HG03342 (cell line): ENCODE data around the gene LRRC1.
A peak's percentile ranks its signal among the peaks of the same experiment; 100 is the strongest.
"Not testable (repeated sequence)": the region's sequence is repeated elsewhere in the genome, so short reads cannot be mapped to it uniquely, and the experiment has no call there.

Experiments
- ATAC-seq: cut with Tn5 transposase; IDR thresholded peaks from one replicate; pipeline ENCODE4 v1.9.1; 2021; ENCODE audit warnings: mild to moderate bottlenecking, moderate library complexity; ENCODE audit not compliant: unreplicated experiment

The LRRC1 gene

GRCh38 chr6:53792016-53792415 is 2.8 kb upstream of the LRRC1 start:
- no peak for ATAC-seq

GRCh38 chr6:53792973-53793317 is 1.9 kb upstream of the LRRC1 start:
- no peak for ATAC-seq

GRCh38 chr6:53793318-53794136 is 1.3 kb upstream of the LRRC1 start:
- peak; percentile 36 for ATAC-seq

GRCh38 chr6:53794137-53794719 is 577 bp upstream of the LRRC1 start:
- ATAC-seq = peak; percentile 44

- no peak for ATAC-seq
Observed at GRCh38 chr6:53795340-53795701, 516 bp downstream of the LRRC1 start.

GRCh38 chr6:53795702-53796450 is 1.1 kb downstream of the LRRC1 start:
- no peak for ATAC-seq

- no peak for ATAC-seq
Observed at GRCh38 chr6:53796451-53796780, 1.6 kb downstream of the LRRC1 start.

GRCh38 chr6:53796791-53797190 is 2.0 kb downstream of the LRRC1 start:
- ATAC-seq = no peak

- ATAC-seq = no peak
Observed at GRCh38 chr6:53797304-53797703, 2.5 kb downstream of the LRRC1 start.

- ATAC-seq = no peak
Observed at GRCh38 chr6:53799340-53799739, 4.5 kb downstream of the LRRC1 start.

- ATAC-seq = no peak
Observed at GRCh38 chr6:53801022-53801421, 6.2 kb downstream of the LRRC1 start.

GRCh38 chr6:53802582-53802981 is 7.8 kb downstream of the LRRC1 start:
- no peak for ATAC-seq

GRCh38 chr6:53803081-53803860 is 8.5 kb downstream of the LRRC1 start:
- ATAC-seq = no peak

- ATAC-seq = no peak
Observed at GRCh38 chr6:53805016-53805415, 10.2 kb downstream of the LRRC1 start.

GRCh38 chr6:53805725-53806124 is 10.9 kb downstream of the LRRC1 start:
- no peak for ATAC-seq

- ATAC-seq = not testable (repeated sequence)
Observed at GRCh38 chr6:53807606-53808005, 12.8 kb downstream of the LRRC1 start.

- no peak for ATAC-seq
Observed at GRCh38 chr6:53808302-53808881, 13.6 kb downstream of the LRRC1 start.

- no peak for ATAC-seq
Observed at GRCh38 chr6:53809691-53810090, 14.9 kb downstream of the LRRC1 start.

GRCh38 chr6:53811082-53811481 is 16.3 kb downstream of the LRRC1 start:
- ATAC-seq = peak; percentile 82

GRCh38 chr6:53811746-53812145 is 16.9 kb downstream of the LRRC1 start:
- ATAC-seq = no peak

- no peak for ATAC-seq
Observed at GRCh38 chr6:53813096-53813495, 18.3 kb downstream of the LRRC1 start.
